OCI-LY1 (cell line): Measurements from ENCODE around the gene SLC2A9.

Source experiments
- H2AFZ ChIP-seq: fragments of 200-600 bp; sonication (generic), shearing (Covaris generic); 2 replicates; pipeline ENCODE4 v1.6.0; 2014; ENCODE audit warnings: antibody characterized with exemption, mild to moderate bottlenecking, low read length
- H3F3A ChIP-seq: fragments of 200-600 bp; sonication (generic), shearing (Covaris generic); 2 replicates; pipeline ENCODE4 v1.6.0; 2014; ENCODE audit warnings: mild to moderate bottlenecking, antibody characterized with exemption, low read length, moderate library complexity; ENCODE audit not compliant: insufficient read depth
- H3K27ac ChIP-seq: fragments of 200-600 bp; sonication (generic); 2 replicates; pipeline ENCODE4 v1.5.1; 2014; ENCODE audit warnings: low read length, mixed run types, mild to moderate bottlenecking, low read depth; ENCODE audit not compliant: poor library complexity, severe bottlenecking
- H3K27me3 ChIP-seq: fragments of 200-600 bp; sonication (generic); 2 replicates; pipeline ENCODE4 v1.6.0; 2014; ENCODE audit warnings: antibody characterized with exemption, mild to moderate bottlenecking, low read length, moderate library complexity; ENCODE audit not compliant: insufficient read depth
- H3K36me3 ChIP-seq: fragments of 200-600 bp; sonication (generic); 2 replicates; pipeline ENCODE4 v1.6.1; 2014; ENCODE audit warnings: mild to moderate bottlenecking, antibody characterized with exemption, low read length, moderate library complexity, mixed read lengths; ENCODE audit not compliant: insufficient read depth
- H3K4me1 ChIP-seq: fragments of 200-600 bp; sonication (generic); 2 replicates; pipeline ENCODE4 v1.5.1; 2014; ENCODE audit warnings: mild to moderate bottlenecking, low read length, moderate library complexity; ENCODE audit not compliant: insufficient read depth, severe bottlenecking
- H3K4me2 ChIP-seq: fragments of 200-600 bp; sonication (generic), shearing (Covaris generic); 2 replicates; pipeline ENCODE4 v1.6.1; 2014; ENCODE audit warnings: low read length
- H3K4me3 ChIP-seq: fragments of 200-600 bp; sonication (generic); 2 replicates; pipeline ENCODE4 v1.5.1; 2014; ENCODE audit warnings: low read length, low read depth, mild to moderate bottlenecking, mixed read lengths; ENCODE audit not compliant: poor library complexity, severe bottlenecking
- H3K79me2 ChIP-seq: fragments of 200-600 bp; shearing (Covaris generic); 2 replicates; pipeline ENCODE4 v1.6.1; 2016; ENCODE audit warnings: mixed run types, low read length, mixed read lengths; ENCODE audit not compliant: insufficient read depth
- H3K9ac ChIP-seq: fragments of 200-600 bp; sonication (generic), shearing (Covaris generic); 2 replicates; pipeline ENCODE4 v1.6.1; 2014; ENCODE audit warnings: mild to moderate bottlenecking, low read length, mixed read lengths
- H3K9me2 ChIP-seq: fragments of 200-600 bp; sonication (generic), shearing (Covaris generic); 2 replicates; pipeline ENCODE4 v1.6.1; 2014; ENCODE audit warnings: low read depth, mild to moderate bottlenecking, low read length, mixed read lengths
- H3K9me3 ChIP-seq: fragments of 200-600 bp; shearing (Covaris generic); 2 replicates; pipeline ENCODE4 v1.6.1; 2014; ENCODE audit warnings: low read length, mixed read lengths
- H4K20me1 ChIP-seq: fragments of 200-600 bp; sonication (generic), shearing (Covaris generic); 2 replicates; pipeline ENCODE4 v1.6.0; 2016; ENCODE audit warnings: mild to moderate bottlenecking, low read length; ENCODE audit not compliant: insufficient read depth
- CTCF ChIP-seq: fragments of 200-600 bp; sonication (generic), shearing (Covaris generic); IDR thresholded peaks from 2 replicates; pipeline ENCODE4 v1.5.1; 2017; ENCODE audit warnings: mild to moderate bottlenecking, antibody characterized with exemption, low read length, moderate library complexity, mixed read lengths
- EZH2 ChIP-seq: fragments of 200-600 bp; sonication (generic), shearing (Covaris generic); IDR thresholded peaks from 2 replicates; pipeline ENCODE4 v1.8.0; 2017; ENCODE audit warnings: borderline replicate concordance, mixed run types, mild to moderate bottlenecking, antibody characterized with exemption, low read length, moderate library complexity, mixed read lengths

Gene SLC2A9

DNA sequence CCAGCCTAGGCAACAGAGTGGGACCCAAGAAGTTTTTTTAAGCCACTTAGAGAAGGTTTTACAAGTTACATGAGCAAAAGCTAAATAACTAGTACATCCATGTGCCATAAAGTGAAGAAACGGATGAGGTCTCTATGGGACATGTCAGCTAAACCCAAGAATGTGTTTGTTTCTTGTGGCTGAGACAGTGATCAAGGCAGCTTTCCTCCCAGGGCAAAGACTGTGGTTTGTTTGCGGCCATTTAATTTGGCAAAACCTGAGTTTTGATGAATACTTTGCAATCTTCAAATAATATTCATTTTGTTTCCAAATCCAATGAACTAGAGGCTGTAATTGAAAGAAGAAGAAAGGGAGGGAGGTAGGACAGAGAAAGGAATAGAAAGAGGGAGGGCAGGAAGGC is 44.9 kb upstream of the SLC2A9 start:
- Histone ChIP-seq H3K4me2 (no peak overlapping the region), H3K9me2 (no peaks in the 10 kb centered on the region), H3K9me3 (no peaks in the 10 kb centered on the region), H3K36me3 (no peaks in the 10 kb centered on the region), H3K27ac (no peak overlapping the region), H2AFZ (no peak overlapping the region), H3K79me2 (no peaks in the 10 kb centered on the region), H3K4me1 (no peaks in the 10 kb centered on the region), H3K27me3 (no peaks in the 10 kb centered on the region), H4K20me1 (no peaks in the 10 kb centered on the region), H3K4me3 (no peak overlapping the region), H3K9ac (no peak overlapping the region), H3F3A (no peaks in the 10 kb centered on the region)
- no peak for TF ChIP-seq CTCF
- no peak for TF ChIP-seq EZH2

- no peaks in the 10 kb centered on the region for H4K20me1 ChIP-seq
- H3K79me2 ChIP-seq, result no peaks in the 10 kb centered on the region
- H3K27me3 ChIP-seq, result no peaks in the 10 kb centered on the region
- no peaks in the 10 kb centered on the region for H3K36me3 ChIP-seq
- no peaks in the 10 kb centered on the region for H3K9me2 ChIP-seq
- no peak overlapping the region for H3K4me3 ChIP-seq
- no peak overlapping the region for H3K9ac ChIP-seq
- no peak overlapping the region for H3K4me2 ChIP-seq
- H2AFZ ChIP-seq, result no peak overlapping the region
- TF ChIP-seq EZH2 (no peak), CTCF (no peak)
- no peak overlapping the region for H3K27ac ChIP-seq
- no peaks in the 10 kb centered on the region for H3F3A ChIP-seq
- no peaks in the 10 kb centered on the region for H3K4me1 ChIP-seq
- no peaks in the 10 kb centered on the region for H3K9me3 ChIP-seq
These were observed 42.4 kb upstream of the SLC2A9 start for GRCh38 chr4:10063544-10064300.

- no peaks in the 10 kb centered on the region for H3K79me2 ChIP-seq
- TF ChIP-seq CTCF, result no peak
- no peak for TF ChIP-seq EZH2
- H3K9me2 ChIP-seq, result no peaks in the 10 kb centered on the region
- H3F3A ChIP-seq, result no peaks in the 10 kb centered on the region
- H4K20me1 ChIP-seq, result no peaks in the 10 kb centered on the region
- H3K36me3 ChIP-seq, result no peaks in the 10 kb centered on the region
- no peak overlapping the region for H2AFZ ChIP-seq
- no peaks in the 10 kb centered on the region for H3K9me3 ChIP-seq
- no peak overlapping the region for H3K27ac ChIP-seq
- no peak overlapping the region for H3K4me3 ChIP-seq
- H3K4me2 ChIP-seq, result no peak overlapping the region
- no peak overlapping the region for H3K9ac ChIP-seq
- no peaks in the 10 kb centered on the region for H3K27me3 ChIP-seq
- H3K4me1 ChIP-seq, result no peaks in the 10 kb centered on the region
These were observed 40.5 kb upstream of the SLC2A9 start for GRCh38 chr4:10061650-10062415.
